H9 (cell line): ENCODE measurements around the gene NRXN3. TPM values are rescaled to one million over a fixed set of nuclear protein-coding genes. Genes with fewer than 3 reads are reported as not detected.

Source experiments
- DNase-seq: peaks from one replicate; pipeline ENCODE4 v3.0.0-alpha.2; 2017
- H2AFZ ChIP-seq: one replicate; pipeline ENCODE4 v1.6.1; 2013; ENCODE audit warnings: mild to moderate bottlenecking, low read length, control low read depth, moderate library complexity
- H2AK5ac ChIP-seq: 2 replicates; pipeline ENCODE4 v1.6.1; 2013; ENCODE audit warnings: low read length, control low read depth, mixed read lengths; ENCODE audit not compliant: insufficient read length
- H2BK120ac ChIP-seq: one replicate; pipeline ENCODE4 v1.6.1; 2013; ENCODE audit warnings: low read depth, mild to moderate bottlenecking, low read length, control low read depth, inconsistent platforms; ENCODE audit not compliant: poor library complexity, severe bottlenecking
- H2BK12ac ChIP-seq: 2 replicates; pipeline ENCODE4 v1.6.1; 2013; ENCODE audit warnings: low read length, control low read depth, mixed read lengths, low read depth; ENCODE audit not compliant: insufficient read length
- H2BK15ac ChIP-seq: 2 replicates; pipeline ENCODE4 v1.6.1; 2013; ENCODE audit warnings: low read depth, low read length, control low read depth
- H2BK20ac ChIP-seq: one replicate; pipeline ENCODE4 v1.6.1; 2013; ENCODE audit warnings: low read depth, mild to moderate bottlenecking, low read length, control low read depth, inconsistent platforms; ENCODE audit not compliant: poor library complexity, severe bottlenecking
- H2BK5ac ChIP-seq: 2 replicates; pipeline ENCODE4 v1.6.1; 2013; ENCODE audit warnings: low read length, control low read depth, mixed read lengths; ENCODE audit not compliant: insufficient read length
- H3K14ac ChIP-seq: 2 replicates; pipeline ENCODE4 v1.6.1; 2013; ENCODE audit warnings: low read length, control low read depth; ENCODE audit not compliant: insufficient read depth
- H3K18ac ChIP-seq: 2 replicates; pipeline ENCODE4 v1.6.1; 2013; ENCODE audit warnings: low read depth, mild to moderate bottlenecking, mixed read lengths, low read length, control low read depth; ENCODE audit not compliant: insufficient read length
- H3K23ac ChIP-seq: 2 replicates; pipeline ENCODE4 v1.6.1; 2013; ENCODE audit warnings: low read length, control low read depth, mixed read lengths, low read depth; ENCODE audit not compliant: insufficient read length
- H3K23me2 ChIP-seq: 2 replicates; pipeline ENCODE4 v1.6.1; 2013; ENCODE audit warnings: low read depth, mild to moderate bottlenecking, mixed read lengths, low read length, control low read depth; ENCODE audit not compliant: insufficient read length, poor library complexity, severe bottlenecking
- H3K27ac ChIP-seq: 2 replicates; pipeline ENCODE4 v1.5.1; 2013; ENCODE audit warnings: low read length, control low read depth, mixed read lengths, low read depth; ENCODE audit not compliant: insufficient read length
- H3K27me3 ChIP-seq: 2 replicates; pipeline ENCODE4 v1.6.1; 2013; ENCODE audit warnings: low read length, control low read depth, inconsistent platforms; ENCODE audit not compliant: insufficient read depth
- H3K4ac ChIP-seq: 2 replicates; pipeline ENCODE4 v1.6.1; 2013; ENCODE audit warnings: low read depth, mild to moderate bottlenecking, control low read depth, inconsistent platforms, low read length, moderate library complexity
- H3K4me1 ChIP-seq: 2 replicates; pipeline ENCODE4 v1.6.1; 2013; ENCODE audit warnings: low read length, control low read depth, inconsistent platforms; ENCODE audit not compliant: insufficient read depth
- H3K4me2 ChIP-seq: 2 replicates; pipeline ENCODE4 v1.6.1; 2013; ENCODE audit warnings: low read length, control low read depth, mixed read lengths; ENCODE audit not compliant: insufficient read length, insufficient read depth
- H3K56ac ChIP-seq: 2 replicates; pipeline ENCODE4 v1.6.1; 2013; ENCODE audit warnings: low read depth, mild to moderate bottlenecking, mixed read lengths, low read length, control low read depth; ENCODE audit not compliant: insufficient read length
- H3K79me1 ChIP-seq: 2 replicates; pipeline ENCODE4 v1.6.1; 2013; ENCODE audit warnings: low read depth, mild to moderate bottlenecking, moderate library complexity, low read length, control low read depth, inconsistent platforms; ENCODE audit not compliant: insufficient read depth, poor library complexity, severe bottlenecking
- H3K79me2 ChIP-seq: 2 replicates; pipeline ENCODE4 v1.6.1; 2013; ENCODE audit warnings: low read length, control low read depth, inconsistent platforms; ENCODE audit not compliant: insufficient read depth
- H3K9ac ChIP-seq: 2 replicates; pipeline ENCODE4 v1.6.1; 2013; ENCODE audit warnings: low read length, control low read depth, mixed read lengths; ENCODE audit not compliant: insufficient read length; ENCODE audit errors: extremely low read depth
- H3K9me3 ChIP-seq: one replicate; pipeline ENCODE4 v1.6.1; 2013; ENCODE audit warnings: low read depth, low read length, inconsistent platforms; ENCODE audit not compliant: control insufficient read depth
- H3T11ph ChIP-seq: one replicate; pipeline ENCODE4 v1.6.1; 2013; ENCODE audit warnings: mild to moderate bottlenecking, low read length, control low read depth, inconsistent platforms
- H4K20me1 ChIP-seq: one replicate; pipeline ENCODE4 v1.6.1; 2013; ENCODE audit not compliant: control insufficient read depth, insufficient read length, insufficient read depth
- H4K5ac ChIP-seq: 2 replicates; pipeline ENCODE4 v1.6.1; 2013; ENCODE audit warnings: low read depth, mild to moderate bottlenecking, mixed read lengths, low read length, control low read depth; ENCODE audit not compliant: insufficient read length
- H4K8ac ChIP-seq: replicated peaks from 2 replicates; pipeline ENCODE4 v1.6.1; 2013; ENCODE audit warnings: low read length, control low read depth, mixed read lengths, low read depth; ENCODE audit not compliant: insufficient read length
- H4K91ac ChIP-seq: 2 replicates; pipeline ENCODE4 v1.6.1; 2013; ENCODE audit warnings: low read depth, mild to moderate bottlenecking, moderate library complexity, mixed read lengths, low read length, control low read depth; ENCODE audit not compliant: insufficient read length
- H3K27ac Mint-ChIP-seq, 3 experiments: 2 replicates in 2 of 3; 3 replicates in 1 of 3; pipeline ENCODE4 v1.8.0; 2020 to 2021; ENCODE audit warnings: mixed read lengths in 3 of 3, mild to moderate bottlenecking in 1 of 3, moderate library complexity in 1 of 3
- H3K27me3 Mint-ChIP-seq: 2 replicates; pipeline ENCODE4 v1.8.0; 2021; ENCODE audit warnings: low read depth, mild to moderate bottlenecking, moderate library complexity, mixed read lengths
- H3K36me3 Mint-ChIP-seq, 3 experiments: 2 replicates in 2 of 3; 3 replicates in 1 of 3; pipeline ENCODE4 v1.8.0; 2020 to 2021; ENCODE audit warnings: low read depth in 3 of 3, mixed read lengths in 3 of 3; ENCODE audit not compliant: insufficient read depth in 1 of 3
- H3K4me1 Mint-ChIP-seq, 2 experiments: 2 replicates each; pipeline ENCODE4 v1.8.0; 2020; ENCODE audit warnings: mixed read lengths in 2 of 2
- H3K4me3 Mint-ChIP-seq, 2 experiments: 2 replicates in 1 of 2; 3 replicates in 1 of 2; pipeline ENCODE4 v1.8.0; 2020 to 2021; ENCODE audit warnings: mild to moderate bottlenecking in 2 of 2, mixed read lengths in 2 of 2, moderate library complexity in 1 of 2
- H3K9me3 Mint-ChIP-seq, 2 experiments: 2 replicates in 1 of 2; 3 replicates in 1 of 2; pipeline ENCODE4 v1.8.0; 2020; ENCODE audit warnings: mild to moderate bottlenecking in 2 of 2, mixed read lengths in 2 of 2, moderate library complexity in 1 of 2
- CTCF ChIP-seq: fragments of 200-600 bp; sonication (generic); conservative IDR thresholded peaks from 3 replicates; pipeline ENCODE4 v1.8.0; 2021; ENCODE audit warnings: antibody characterized with exemption, mild to moderate bottlenecking
- total RNA-seq: library from RNA; stranded (reverse); gene quantifications from 2 replicates; pipeline ENCODE4 v1.2.1, GENCODE V29; 2021

NRXN3 gene
- total RNA-seq, 1 experiment from 2014 or later: 1.8 TPM

- Histone ChIP-seq H3K4me1 (no peaks in the 10 kb centered on the region), H4K20me1 (no peaks in the 10 kb centered on the region), H3K79me2 (no peaks in the 10 kb centered on the region), H2BK20ac (no peak overlapping the region), H3K14ac (no peak overlapping the region), H3K79me1 (no peaks in the 10 kb centered on the region), H3K9me3 (no peaks in the 10 kb centered on the region), H2BK5ac (no peak overlapping the region), H3K56ac (no peak overlapping the region), H2BK120ac (no peak overlapping the region), H2AK5ac (no peak overlapping the region), H3K23ac (no peak overlapping the region), H3K4me2 (no peak overlapping the region), H3K18ac (no peak overlapping the region), H4K8ac (no peak overlapping the region), H2BK12ac (no peak overlapping the region), H2AFZ (no peak overlapping the region), H3K23me2 (no peaks in the 10 kb centered on the region), H3T11ph (no peak overlapping the region), H4K91ac (no peak overlapping the region), H4K5ac (no peak overlapping the region), H3K27me3 (no peaks in the 10 kb centered on the region), H2BK15ac (no peak overlapping the region), H3K9ac (no peak overlapping the region), H3K4ac (no peak overlapping the region), H3K27ac (no peak overlapping the region)
- no peak for DNase-seq
- H3K27ac Mint-ChIP-seq: no peak overlapping the region
- peaks cover 0 to 4% (median 0%) of the 10 kb centered on the region in 3 experiments; a peak in 2 of 7 replicates for H3K36me3 Mint-ChIP-seq
- H3K9me3 Mint-ChIP-seq: peaks cover 0 to 3% of the 10 kb centered on the region in 2 experiments; a peak in 1 of 5 replicates
- TF ChIP-seq CTCF: no peak
- H3K4me1 Mint-ChIP-seq: no peaks in the 10 kb centered on the region
- no peaks in the 10 kb centered on the region for H3K27me3 Mint-ChIP-seq
- no peak overlapping the region for H3K4me3 Mint-ChIP-seq
Measured at GRCh38 chr14:79916281-79916680, 1746.1 kb downstream of the NRXN3 start.
